GM19467 (cell line): Measurements from ENCODE around the gene ITGB7.

ENCODE experiments used
- ATAC-seq: cut with Tn5 transposase; IDR thresholded peaks from one replicate; pipeline ENCODE4 v1.9.1; 2021; ENCODE audit warnings: mild to moderate bottlenecking, moderate library complexity; ENCODE audit not compliant: unreplicated experiment

The ITGB7 gene

GRCh38 chr12:53207042-53207441, at the start of gene ITGB7:
ITGB7 (minus strand) TSS chr12:53207251; CDS start chr12:53200443, 6,808 bp downstream.
- ATAC-seq: peak; percentile 44

GRCh38 chr12:53255996-53256395, 48.9 kb upstream of the ITGB7 start:
- ATAC-seq: no peak

- no peak for ATAC-seq
These were observed 47.9 kb upstream of the ITGB7 start for GRCh38 chr12:53254816-53255545.

- no peak for ATAC-seq
These were observed 46.2 kb upstream of the ITGB7 start for GRCh38 chr12:53253298-53253697.

- ATAC-seq: no peak
These were observed 45.4 kb upstream of the ITGB7 start for GRCh38 chr12:53252349-53252916.

- ATAC-seq: peak; percentile 58
These were observed 44.7 kb upstream of the ITGB7 start for GRCh38 chr12:53251477-53252348.

GRCh38 chr12:53245286-53245685, 38.2 kb upstream of the ITGB7 start:
- no peak for ATAC-seq

GRCh38 chr12:53244337-53244736, 37.3 kb upstream of the ITGB7 start:
- ATAC-seq: no peak

- ATAC-seq: no peak
These were observed 34.8 kb upstream of the ITGB7 start for GRCh38 chr12:53241623-53242412.

- ATAC-seq: no peak
These were observed 32.7 kb upstream of the ITGB7 start for GRCh38 chr12:53239643-53240258.

- ATAC-seq: no peak
These were observed 29.5 kb upstream of the ITGB7 start for GRCh38 chr12:53236443-53237111.

- no peak for ATAC-seq
These were observed 28.8 kb upstream of the ITGB7 start for GRCh38 chr12:53235742-53236442.

GRCh38 chr12:53235164-53235563, 28.1 kb upstream of the ITGB7 start:
- no peak for ATAC-seq

- ATAC-seq: no peak
These were observed 27.3 kb upstream of the ITGB7 start for GRCh38 chr12:53234271-53234914.

GRCh38 chr12:53233671-53234121, 26.6 kb upstream of the ITGB7 start:
- no peak for ATAC-seq

GRCh38 chr12:53232646-53233461, 25.8 kb upstream of the ITGB7 start:
- no peak for ATAC-seq

- ATAC-seq: no peak
These were observed 25.0 kb upstream of the ITGB7 start, which contains the start of gene RARG for GRCh38 chr12:53231921-53232645. RARG (minus strand) TSS chr12:53232209; CDS start chr12:53227545, 4,664 bp downstream.
